ENCODE results near the gene DDR1.

The DDR1 gene

DNA sequence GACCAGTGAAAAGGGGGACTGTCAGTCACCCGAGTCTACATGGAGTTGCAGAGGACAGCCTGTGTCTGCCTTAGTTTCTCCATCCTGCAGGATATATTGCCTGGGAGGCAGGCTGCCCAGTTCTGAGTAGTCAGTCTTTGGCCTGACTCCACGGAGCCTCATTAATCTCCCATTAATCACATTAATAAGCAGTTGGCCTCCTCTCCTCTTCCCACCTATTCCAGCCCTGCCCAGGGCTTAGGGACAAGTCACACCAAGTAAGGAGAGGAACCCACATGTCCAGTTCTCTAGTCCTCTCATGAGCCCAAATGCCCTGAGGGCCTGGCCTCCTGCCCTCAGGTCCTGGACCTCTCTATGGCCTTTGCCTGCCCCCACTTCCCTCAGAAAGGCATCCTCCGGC, 55.2 kb downstream of the DDR1 start:
- Histone ChIP-seq H3K4me2 (no peak overlapping the region), H3K4me3 (no peak overlapping the region), H3K9ac (no peak overlapping the region), H4K20me1 (no peaks in the 10 kb centered on the region), H3K4me1 (no peaks in the 10 kb centered on the region), H3K27me3 (no peaks in the 10 kb centered on the region), H3K9me3 (no peaks in the 10 kb centered on the region), H3K36me3 (no peaks in the 10 kb centered on the region), H3K27ac (no peak overlapping the region)
- TF ChIP-seq Cebpa-rat (IDR thresholded peaks at IDR 0.05) = no peak

GRCh38 chr6:30940361-30940986, 56.2 kb downstream of the DDR1 start, which contains the start of gene MUCL3:
Gene MUCL3, plus strand, starts transcription at chr6:30940973. Its CDS starts 27 bp downstream, at chr6:30941000.
- H4K20me1 ChIP-seq = no peaks in the 10 kb centered on the region
- no peaks in the 10 kb centered on the region for H3K36me3 ChIP-seq
- H3K27ac ChIP-seq = no peak within 1 kb of the TSS
- no peak within 1 kb of the TSS for H3K4me2 ChIP-seq
- TF ChIP-seq Cebpa-rat (IDR thresholded peaks at IDR 0.05) = no peak
- H3K9ac ChIP-seq = no peak within 1 kb of the TSS
- no peak within 1 kb of the TSS for H3K4me3 ChIP-seq
- no peaks in the 10 kb centered on the region for H3K4me1 ChIP-seq
- H3K27me3 ChIP-seq = no peaks in the 10 kb centered on the region
- no peaks in the 10 kb centered on the region for H3K9me3 ChIP-seq

DNA sequence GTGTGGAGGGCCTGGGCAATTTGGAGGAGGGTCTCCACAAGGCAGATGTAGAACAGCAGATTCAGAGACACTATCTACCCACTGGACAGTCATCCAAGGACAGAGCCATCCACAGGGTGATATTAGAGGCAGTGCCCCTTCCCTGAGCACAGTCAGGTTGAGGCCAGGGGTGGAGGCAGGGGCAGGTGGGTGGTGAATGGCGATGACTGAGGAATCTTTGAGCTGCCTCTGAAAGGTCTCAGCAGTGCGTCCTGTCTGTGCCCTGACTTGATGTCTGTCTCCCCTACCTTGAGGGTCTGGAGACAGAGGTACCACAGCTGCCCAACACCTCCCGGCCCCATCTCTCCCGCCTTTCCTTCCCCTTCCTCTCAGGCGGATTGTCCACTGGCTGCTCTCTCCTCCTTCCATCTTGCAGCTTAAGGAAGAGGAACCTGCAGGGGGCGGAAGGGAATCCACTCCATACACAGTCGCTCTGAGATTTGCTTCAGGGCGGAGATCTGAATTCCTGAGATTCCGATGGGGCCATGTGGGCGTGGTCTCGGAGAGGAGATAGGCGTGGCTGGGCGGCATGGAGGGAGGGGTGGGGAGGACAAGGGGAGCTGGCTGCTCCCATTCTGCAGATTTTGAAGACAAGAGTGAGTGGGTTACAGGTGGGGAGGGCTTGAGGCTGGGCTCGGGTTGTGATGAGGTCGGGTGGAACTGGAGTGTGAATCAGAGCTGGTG, 58.2 kb downstream of the DDR1 start:
- Histone ChIP-seq H3K4me3 (no peak overlapping the region), H3K9me3 (no peaks in the 10 kb centered on the region), H3K4me1 (no peaks in the 10 kb centered on the region), H3K9ac (no peak overlapping the region), H3K27ac (no peak overlapping the region), H3K27me3 (no peaks in the 10 kb centered on the region), H4K20me1 (no peaks in the 10 kb centered on the region), H3K36me3 (no peaks in the 10 kb centered on the region), H3K4me2 (no peak overlapping the region)
- TF ChIP-seq Cebpa-rat (IDR thresholded peaks at IDR 0.05) = no peak

GRCh38 chr6:30944051-30944450, 59.7 kb downstream of the DDR1 start:
- no peaks in the 10 kb centered on the region for H3K36me3 ChIP-seq
- H3K9me3 ChIP-seq = no peaks in the 10 kb centered on the region
- H3K9ac ChIP-seq = no peak overlapping the region
- no peaks in the 10 kb centered on the region for H4K20me1 ChIP-seq
- H3K4me2 ChIP-seq = no peak overlapping the region
- no peak overlapping the region for H3K4me3 ChIP-seq
- no peaks in the 10 kb centered on the region for H3K4me1 ChIP-seq
- H3K27ac ChIP-seq = no peak overlapping the region
- no peak for TF ChIP-seq Cebpa-rat (IDR thresholded peaks at IDR 0.05)
- no peaks in the 10 kb centered on the region for H3K27me3 ChIP-seq

GRCh38 chr6:30945281-30945680, 61.0 kb downstream of the DDR1 start:
- Histone ChIP-seq H3K27ac (no peak overlapping the region), H3K4me1 (no peaks in the 10 kb centered on the region), H3K9ac (no peak overlapping the region), H3K4me2 (no peak overlapping the region), H3K36me3 (no peaks in the 10 kb centered on the region), H3K27me3 (no peaks in the 10 kb centered on the region), H4K20me1 (no peaks in the 10 kb centered on the region), H3K9me3 (no peaks in the 10 kb centered on the region), H3K4me3 (no peak overlapping the region)
- no peak for TF ChIP-seq Cebpa-rat (IDR thresholded peaks at IDR 0.05)

DNA sequence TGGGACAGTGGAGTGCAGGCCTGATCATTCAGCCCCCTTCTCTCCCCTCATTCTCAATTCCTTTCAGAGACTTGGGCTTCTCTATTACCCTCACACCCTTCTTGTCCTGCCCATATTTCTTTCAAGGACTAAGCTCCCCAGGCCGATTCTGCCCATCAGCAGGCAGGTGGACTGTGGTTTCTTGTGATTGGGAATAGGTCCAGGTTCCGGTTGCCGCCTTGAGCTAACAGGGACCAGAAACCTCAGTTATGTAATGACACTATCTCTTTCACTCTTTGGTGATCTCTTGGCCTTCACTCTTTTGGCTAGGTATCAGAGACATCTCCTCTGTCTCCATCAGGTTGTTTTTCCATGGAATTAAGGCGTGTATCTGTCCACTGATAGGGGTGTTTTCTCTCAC, 62.9 kb downstream of the DDR1 start:
- H4K20me1 ChIP-seq = no peaks in the 10 kb centered on the region
- TF ChIP-seq Cebpa-rat (IDR thresholded peaks at IDR 0.05) = no peak
- no peak overlapping the region for H3K27ac ChIP-seq
- no peaks in the 10 kb centered on the region for H3K36me3 ChIP-seq
- H3K9ac ChIP-seq = no peak overlapping the region
- peaks cover 1% of the 10 kb centered on the region; the same call in 1 of the 2 replicates for H3K27me3 ChIP-seq
- no peaks in the 10 kb centered on the region for H3K4me1 ChIP-seq
- 0 out of 2 replicates have a peak, but pooled peaks cover 8% of the 10 kb centered on the region for H3K9me3 ChIP-seq
- no peak overlapping the region for H3K4me2 ChIP-seq
- no peak overlapping the region for H3K4me3 ChIP-seq

- Histone ChIP-seq H3K9ac (no peak overlapping the region), H3K4me2 (no peak overlapping the region), H3K9me3 (0 out of 2 replicates have a peak, but pooled peaks cover 8% of the 10 kb centered on the region), H3K4me3 (no peak overlapping the region), H3K36me3 (no peaks in the 10 kb centered on the region), H4K20me1 (no peaks in the 10 kb centered on the region), H3K4me1 (no peaks in the 10 kb centered on the region), H3K27me3 (peaks cover 4% of the 10 kb centered on the region; the same call in 1 of the 2 replicates), H3K27ac (no peak overlapping the region)
- no peak for TF ChIP-seq Cebpa-rat (IDR thresholded peaks at IDR 0.05)
Measured at GRCh38 chr6:30948811-30949210, 64.5 kb downstream of the DDR1 start.
